Measurements from ENCODE around the gene FIGNL2.

Gene FIGNL2

DNA sequence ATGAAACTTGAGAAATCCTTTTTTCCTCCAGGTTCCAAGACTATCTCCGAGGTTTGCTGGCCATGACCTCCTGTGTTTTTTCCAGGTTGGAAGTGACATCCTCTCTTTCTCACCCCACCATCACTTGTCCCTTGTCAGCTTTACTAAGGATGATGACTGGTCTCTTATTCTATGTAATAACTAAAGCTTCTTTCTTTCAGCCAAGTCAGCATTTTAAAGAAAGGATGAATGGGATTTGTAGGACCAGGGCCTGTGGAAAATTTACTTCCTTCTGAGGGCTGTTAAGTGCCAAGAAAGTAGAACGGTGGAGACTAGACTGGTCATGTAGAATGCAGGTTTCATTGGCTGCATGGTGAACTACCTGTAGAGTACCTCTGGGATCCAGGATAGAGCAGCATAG, 73.6 kb downstream of the FIGNL2 start:
- no peak overlapping the region for H3K4me3 ChIP-seq (replicated peaks; ENCODE audit: low read depth, low read length)
- TF ChIP-seq, protein P1, sequence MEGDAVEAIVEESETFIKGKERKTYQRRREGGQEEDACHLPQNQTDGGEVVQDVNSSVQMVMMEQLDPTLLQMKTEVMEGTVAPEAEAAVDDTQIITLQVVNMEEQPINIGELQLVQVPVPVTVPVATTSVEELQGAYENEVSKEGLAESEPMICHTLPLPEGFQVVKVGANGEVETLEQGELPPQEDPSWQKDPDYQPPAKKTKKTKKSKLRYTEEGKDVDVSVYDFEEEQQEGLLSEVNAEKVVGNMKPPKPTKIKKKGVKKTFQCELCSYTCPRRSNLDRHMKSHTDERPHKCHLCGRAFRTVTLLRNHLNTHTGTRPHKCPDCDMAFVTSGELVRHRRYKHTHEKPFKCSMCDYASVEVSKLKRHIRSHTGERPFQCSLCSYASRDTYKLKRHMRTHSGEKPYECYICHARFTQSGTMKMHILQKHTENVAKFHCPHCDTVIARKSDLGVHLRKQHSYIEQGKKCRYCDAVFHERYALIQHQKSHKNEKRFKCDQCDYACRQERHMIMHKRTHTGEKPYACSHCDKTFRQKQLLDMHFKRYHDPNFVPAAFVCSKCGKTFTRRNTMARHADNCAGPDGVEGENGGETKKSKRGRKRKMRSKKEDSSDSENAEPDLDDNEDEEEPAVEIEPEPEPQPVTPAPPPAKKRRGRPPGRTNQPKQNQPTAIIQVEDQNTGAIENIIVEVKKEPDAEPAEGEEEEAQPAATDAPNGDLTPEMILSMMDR (IDR thresholded peaks at IDR 0.05; ENCODE audit: low read length, missing control alignments), result no peak
- DNase-seq (ENCODE audit: low read depth), result no peak

- no peak overlapping the region for H3K4me3 ChIP-seq (replicated peaks; ENCODE audit: low read depth, low read length)
- TF ChIP-seq, protein P1 (IDR thresholded peaks at IDR 0.05; ENCODE audit: low read length, missing control alignments), result no peak
- DNase-seq (ENCODE audit: low read depth), result peak; percentile 88
These were observed 75.2 kb downstream of the FIGNL2 start for GRCh38 chr12:51773145-51773869.

DNA sequence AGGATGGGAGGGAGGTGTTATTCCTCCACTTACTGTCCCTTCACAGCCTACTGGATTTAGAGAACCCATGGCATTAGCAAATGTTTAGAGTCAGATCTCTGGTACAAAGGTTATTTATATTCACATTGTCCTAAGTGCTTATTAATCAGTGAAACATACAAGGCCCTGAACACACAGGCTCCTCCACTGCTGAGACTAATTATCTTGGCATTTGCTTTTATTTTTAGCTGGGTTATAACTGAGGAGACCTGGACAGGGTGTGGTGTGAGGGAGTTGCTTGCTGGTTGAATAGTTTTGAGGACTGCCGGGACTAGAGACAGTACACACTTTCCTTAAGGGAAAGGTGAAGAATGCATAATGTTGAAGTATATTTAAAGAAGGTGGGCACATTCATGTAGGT, 77.5 kb downstream of the FIGNL2 start:
- no peak overlapping the region for H3K4me3 ChIP-seq (replicated peaks; ENCODE audit: low read depth, low read length)
- TF ChIP-seq, protein P1 (IDR thresholded peaks at IDR 0.05; ENCODE audit: low read length, missing control alignments), result no peak
- DNase-seq (ENCODE audit: low read depth), result no peak

Data from fibroblast of pulmonary artery (primary cell).